Fibroblast of lung (primary cell): ENCODE measurements around the gene CNGA2. TPM values are rescaled to one million over a fixed set of nuclear protein-coding genes. Genes with fewer than 3 reads are reported as not detected.
A peak's percentile ranks its signal among the peaks of the same experiment; 100 is the strongest.

ENCODE experiments used
- DNase-seq, 2 donors: peaks; one replicate each; pipeline versions ENCODE4 v3.0.0 to v3.0.0-alpha.2; 2010; ENCODE audit warnings: low read depth in 2 of 2
- H2AFZ ChIP-seq: 2 replicates; pipeline ENCODE4 v1.5.1; 2012; ENCODE audit warnings: low read length, control low read depth, inconsistent platforms
- H3K27ac ChIP-seq: 2 replicates; pipeline ENCODE4 v1.5.1; 2011; ENCODE audit warnings: low read length, control low read depth; ENCODE audit not compliant: insufficient read depth
- H3K27me3 ChIP-seq: 2 replicates; pipeline ENCODE4 v1.5.1; 2011; ENCODE audit warnings: mild to moderate bottlenecking, low read length; ENCODE audit not compliant: control insufficient read depth, insufficient read depth
- H3K36me3 ChIP-seq: 2 replicates; pipeline ENCODE4 v1.5.1; 2011; ENCODE audit warnings: low read length; ENCODE audit not compliant: control insufficient read depth, insufficient read depth
- H3K4me1 ChIP-seq: 2 replicates; pipeline ENCODE4 v1.5.1; 2011; ENCODE audit warnings: low read length; ENCODE audit not compliant: control insufficient read depth, insufficient read depth; ENCODE audit errors: extremely low read depth
- H3K4me2 ChIP-seq: 2 replicates; pipeline ENCODE4 v1.5.1; 2011; ENCODE audit warnings: low read length, control low read depth; ENCODE audit not compliant: insufficient read depth; ENCODE audit errors: extremely low read depth
- H3K4me3 ChIP-seq, 4 experiments: fragments of 200-600 bp in 1 of 4; sonication (generic) in 1 of 4; replicated peaks in 1 of 4; 2 replicates each; pipeline ENCODE4 v1.5.1; 2011 to 2016; ENCODE audit warnings: low read length in 4 of 4, low read depth in 3 of 4, mild to moderate bottlenecking in 3 of 4, control low read depth in 2 of 4, inconsistent platforms in 1 of 4, mixed read lengths in 1 of 4; ENCODE audit not compliant: insufficient read depth in 1 of 4; ENCODE audit errors: control extremely low read depth in 1 of 4
- H3K79me2 ChIP-seq: 2 replicates; pipeline ENCODE4 v1.5.1; 2012; ENCODE audit warnings: mild to moderate bottlenecking, low read length, inconsistent platforms; ENCODE audit not compliant: control insufficient read depth, insufficient read depth
- H3K9ac ChIP-seq: 2 replicates; pipeline ENCODE4 v1.5.1; 2011; ENCODE audit warnings: mild to moderate bottlenecking, low read length, control low read depth; ENCODE audit not compliant: insufficient read depth
- H3K9me3 ChIP-seq: 2 replicates; pipeline ENCODE4 v1.5.1; 2012; ENCODE audit warnings: low read depth, low read length; ENCODE audit not compliant: control insufficient read depth, insufficient read depth
- H4K20me1 ChIP-seq: 2 replicates; pipeline ENCODE4 v1.5.1; 2011; ENCODE audit warnings: low read length; ENCODE audit not compliant: control insufficient read depth, insufficient read depth; ENCODE audit errors: extremely low read depth
- EZH2 ChIP-seq: IDR thresholded peaks from 2 replicates; pipeline ENCODE4 v1.5.1; 2012; ENCODE audit warnings: low read length, control low read depth, mild to moderate bottlenecking; ENCODE audit errors: missing control alignments
- polyA plus RNA-seq, 2 donors: library from polyadenylated mRNA; depleted of rRNA in 1 of 2; stranded (reverse) in 1 of 2; unstranded in 1 of 2; fragments of >200 nt; gene quantifications; 2 replicates each; pipeline ENCODE4 v1.2.1, GENCODE V29; 2011 to 2012; ENCODE audit warnings: missing spikeins in 1 of 2
- total RNA-seq: library from RNA; depleted of rRNA; stranded (reverse); fragments of >200 nt; gene quantifications from 2 replicates; pipeline ENCODE4 v1.2.1, GENCODE V29; 2014
- TF ChIP-seq, protein P1 (sequence below), 2 donors: IDR thresholded peaks in 1 of 2; conservative IDR thresholded peaks in 1 of 2; 1 replicate in 1 of 2; 2 replicates in 1 of 2; pipeline ENCODE4 v1.5.1; 2011 to 2012; ENCODE audit warnings: low read length in 2 of 2, control low read depth in 1 of 2, inconsistent platforms in 1 of 2, low read depth in 1 of 2, mild to moderate bottlenecking in 1 of 2

Gene CNGA2
- total and polyA plus RNA-seq, 2 donors (not counting 1 experiment from before 2014, with no cell fraction given) = not detected

DNA sequence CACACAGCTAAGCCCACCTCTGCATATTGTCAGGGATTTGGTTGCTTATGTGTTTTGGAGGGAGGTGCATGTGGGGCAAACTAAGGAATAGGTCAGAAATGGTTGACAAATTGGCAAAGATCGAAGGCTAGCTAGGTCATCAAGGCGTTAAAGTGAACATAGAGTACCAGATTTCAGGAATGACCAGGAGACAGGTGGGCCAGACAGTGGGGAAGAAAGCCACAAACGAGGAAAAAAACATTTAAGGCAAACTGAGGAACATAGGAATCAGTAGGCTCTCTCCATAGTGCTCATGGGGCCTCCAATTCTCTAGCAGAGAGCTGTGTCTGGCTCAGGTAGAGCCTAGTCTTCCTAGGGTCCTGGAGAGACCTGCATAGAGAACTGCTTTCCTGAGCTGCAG is 57.4 kb downstream of the CNGA2 start:
- H3K4me1 ChIP-seq = no peaks in the 10 kb centered on the region
- no peak overlapping the region for H3K4me3 ChIP-seq
- H3K79me2 ChIP-seq = no peaks in the 10 kb centered on the region
- no peaks in the 10 kb centered on the region for H3K27me3 ChIP-seq
- no peaks in the 10 kb centered on the region for H3K9me3 ChIP-seq
- no peaks in the 10 kb centered on the region for H3K36me3 ChIP-seq
- TF ChIP-seq, protein P1, sequence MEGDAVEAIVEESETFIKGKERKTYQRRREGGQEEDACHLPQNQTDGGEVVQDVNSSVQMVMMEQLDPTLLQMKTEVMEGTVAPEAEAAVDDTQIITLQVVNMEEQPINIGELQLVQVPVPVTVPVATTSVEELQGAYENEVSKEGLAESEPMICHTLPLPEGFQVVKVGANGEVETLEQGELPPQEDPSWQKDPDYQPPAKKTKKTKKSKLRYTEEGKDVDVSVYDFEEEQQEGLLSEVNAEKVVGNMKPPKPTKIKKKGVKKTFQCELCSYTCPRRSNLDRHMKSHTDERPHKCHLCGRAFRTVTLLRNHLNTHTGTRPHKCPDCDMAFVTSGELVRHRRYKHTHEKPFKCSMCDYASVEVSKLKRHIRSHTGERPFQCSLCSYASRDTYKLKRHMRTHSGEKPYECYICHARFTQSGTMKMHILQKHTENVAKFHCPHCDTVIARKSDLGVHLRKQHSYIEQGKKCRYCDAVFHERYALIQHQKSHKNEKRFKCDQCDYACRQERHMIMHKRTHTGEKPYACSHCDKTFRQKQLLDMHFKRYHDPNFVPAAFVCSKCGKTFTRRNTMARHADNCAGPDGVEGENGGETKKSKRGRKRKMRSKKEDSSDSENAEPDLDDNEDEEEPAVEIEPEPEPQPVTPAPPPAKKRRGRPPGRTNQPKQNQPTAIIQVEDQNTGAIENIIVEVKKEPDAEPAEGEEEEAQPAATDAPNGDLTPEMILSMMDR (conservative IDR thresholded peaks at IDR 0.05 in 1 of 2, IDR thresholded peaks at IDR 0.05 in 1 of 2; ENCODE audit: low read depth in 1 of 2, low read length in 2 of 2) = no peak
- no peak for TF ChIP-seq EZH2
- no peak overlapping the region for H3K4me2 ChIP-seq
- H2AFZ ChIP-seq = no peak overlapping the region
- no peak overlapping the region for H3K9ac ChIP-seq
- H4K20me1 ChIP-seq = no peaks in the 10 kb centered on the region
- H3K27ac ChIP-seq = no peak overlapping the region
- DNase-seq = no peak

- TF ChIP-seq EZH2 = no peak
- TF ChIP-seq, protein P1 (conservative IDR thresholded peaks at IDR 0.05 in 1 of 2, IDR thresholded peaks at IDR 0.05 in 1 of 2; ENCODE audit: low read depth in 1 of 2, low read length in 2 of 2) = no peak
- H3K79me2 ChIP-seq = no peaks in the 10 kb centered on the region
- H3K36me3 ChIP-seq = no peaks in the 10 kb centered on the region
- no peak for DNase-seq
- no peaks in the 10 kb centered on the region for H4K20me1 ChIP-seq
- H2AFZ ChIP-seq = no peak overlapping the region
- H3K27ac ChIP-seq = no peak overlapping the region
- no peak overlapping the region for H3K4me2 ChIP-seq
- no peaks in the 10 kb centered on the region for H3K9me3 ChIP-seq
- H3K9ac ChIP-seq = no peak overlapping the region
- H3K4me1 ChIP-seq = no peaks in the 10 kb centered on the region
- no peaks in the 10 kb centered on the region for H3K27me3 ChIP-seq
- H3K4me3 ChIP-seq = no peak overlapping the region
Measured at GRCh38 chrX:151792505-151792904, 58.0 kb downstream of the CNGA2 start.

DNA sequence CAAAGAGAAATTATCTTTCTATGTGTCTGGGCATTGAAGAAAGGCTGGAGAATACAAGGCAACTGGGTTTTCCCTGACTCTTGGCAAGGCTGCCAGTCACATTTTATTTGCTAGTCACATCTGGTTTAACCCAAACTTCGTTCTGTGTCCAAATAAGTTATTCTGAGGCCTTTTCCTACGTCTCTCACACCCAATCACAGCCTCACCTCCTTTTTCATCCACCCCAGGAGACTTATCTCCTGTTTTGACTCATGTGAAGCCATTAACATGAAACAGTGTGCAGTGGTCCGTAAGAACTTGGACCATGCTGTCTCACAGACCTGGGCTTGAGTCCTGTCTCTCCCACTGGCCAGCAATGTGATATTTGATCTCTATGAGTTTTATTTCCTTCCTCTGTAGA is 59.3 kb downstream of the CNGA2 start:
- peak in 1 of 2 donors; percentile 78 for DNase-seq
- Histone ChIP-seq H3K27ac (no peak overlapping the region), H3K4me3 (no peak overlapping the region), H3K9me3 (no peaks in the 10 kb centered on the region), H4K20me1 (no peaks in the 10 kb centered on the region), H3K27me3 (no peaks in the 10 kb centered on the region), H3K4me2 (no peak overlapping the region), H3K4me1 (no peaks in the 10 kb centered on the region), H3K79me2 (no peaks in the 10 kb centered on the region), H2AFZ (no peak overlapping the region), H3K36me3 (no peaks in the 10 kb centered on the region), H3K9ac (no peak overlapping the region)
- no peak for TF ChIP-seq EZH2
- TF ChIP-seq, protein P1 (conservative IDR thresholded peaks at IDR 0.05 in 1 of 2, IDR thresholded peaks at IDR 0.05 in 1 of 2; ENCODE audit: low read depth in 1 of 2, low read length in 2 of 2) = no peak

Other genes with a start within 250 kb of the CNGA2 start
- gene PASD1, start 171.1 kb upstream of the CNGA2 start, total RNA-seq = not detected in 2 replicates
- not detected in 2 replicates for gene PASD1, start 171.1 kb upstream of the CNGA2 start, polyA plus RNA-seq
- gene PRRG3, start 39.3 kb upstream of the CNGA2 start, total RNA-seq = 0.66 and 1.0 TPM in 2 replicates
- 0.03 TPM in 1 of 2 replicates, not detected in the other for gene PRRG3, start 39.3 kb upstream of the CNGA2 start, polyA plus RNA-seq
- gene FATE1, start 18.7 kb upstream of the CNGA2 start, total RNA-seq = not detected in 2 replicates
- gene FATE1, start 18.7 kb upstream of the CNGA2 start, polyA plus RNA-seq = not detected in 2 replicates
- not detected in 2 replicates for gene MAGEA4, start 178.1 kb downstream of the CNGA2 start, total RNA-seq
- not detected in 2 replicates for gene MAGEA4, start 178.1 kb downstream of the CNGA2 start, polyA plus RNA-seq
- 3.8 and 23.1 TPM in 2 replicates for gene GABRE, start 239.9 kb downstream of the CNGA2 start, total RNA-seq
- 2.0 and 2.1 TPM in 2 replicates for gene GABRE, start 239.9 kb downstream of the CNGA2 start, polyA plus RNA-seq